ENCODE results near the gene XYLB.

DNA sequence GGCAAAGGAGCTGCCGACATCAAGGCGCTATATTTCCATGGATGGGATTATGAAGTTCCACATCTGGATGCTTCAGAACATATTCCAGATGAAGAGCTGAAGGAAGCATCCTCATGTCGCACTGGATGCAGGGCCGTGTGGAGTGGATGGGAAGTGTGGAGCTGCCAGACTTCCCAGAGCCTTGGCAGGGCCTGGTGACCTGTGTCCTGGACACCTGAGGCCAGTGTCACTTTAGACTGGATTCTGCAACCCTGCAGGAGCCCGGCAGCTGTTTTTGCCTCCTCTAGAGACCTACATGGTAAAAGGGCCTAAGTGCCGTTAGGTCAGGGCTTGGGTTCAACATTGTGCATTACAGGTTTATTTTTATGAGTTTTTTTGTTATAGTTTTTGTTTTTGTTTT is 11.3 kb upstream of the XYLB start:
- no peak for TF ChIP-seq CTCF (IDR thresholded peaks at IDR 0.05; ENCODE audit: poor library complexity, severe bottlenecking)
- TF ChIP-seq EZH2 (IDR thresholded peaks at IDR 0.05; ENCODE audit: borderline replicate concordance, insufficient read depth, low read length, poor library complexity, severe bottlenecking) = no peak
- TF ChIP-seq REST (IDR thresholded peaks at IDR 0.05; ENCODE audit: borderline replicate concordance) = no peak
- TF ChIP-seq EP300 (conservative IDR thresholded peaks at IDR 0.05; ENCODE audit: poor library complexity, severe bottlenecking) = no peak
